ENCODE measurements around the gene LRRC36.

LRRC36 gene

GRCh38 chr16:67312719-67313118 lies 13.9 kb upstream of the LRRC36 start:
- Histone ChIP-seq H3K4me1 (ENCODE audit: insufficient read depth, poor library complexity, severe bottlenecking) (peaks cover 9% of the 10 kb centered on the region), H3K36me3 (ENCODE audit: low read depth) (no peaks in the 10 kb centered on the region), H3K4me3 (ENCODE audit: severe bottlenecking) (no peak overlapping the region), H3K27me3 (ENCODE audit: insufficient read depth, poor library complexity, severe bottlenecking) (no peaks in the 10 kb centered on the region), H3K9me3 (ENCODE audit: severe bottlenecking) (no peaks in the 10 kb centered on the region), H3K27ac (ENCODE audit: poor library complexity, severe bottlenecking) (peak overlapping the region; percentile 59)
- TF ChIP-seq, protein P1, sequence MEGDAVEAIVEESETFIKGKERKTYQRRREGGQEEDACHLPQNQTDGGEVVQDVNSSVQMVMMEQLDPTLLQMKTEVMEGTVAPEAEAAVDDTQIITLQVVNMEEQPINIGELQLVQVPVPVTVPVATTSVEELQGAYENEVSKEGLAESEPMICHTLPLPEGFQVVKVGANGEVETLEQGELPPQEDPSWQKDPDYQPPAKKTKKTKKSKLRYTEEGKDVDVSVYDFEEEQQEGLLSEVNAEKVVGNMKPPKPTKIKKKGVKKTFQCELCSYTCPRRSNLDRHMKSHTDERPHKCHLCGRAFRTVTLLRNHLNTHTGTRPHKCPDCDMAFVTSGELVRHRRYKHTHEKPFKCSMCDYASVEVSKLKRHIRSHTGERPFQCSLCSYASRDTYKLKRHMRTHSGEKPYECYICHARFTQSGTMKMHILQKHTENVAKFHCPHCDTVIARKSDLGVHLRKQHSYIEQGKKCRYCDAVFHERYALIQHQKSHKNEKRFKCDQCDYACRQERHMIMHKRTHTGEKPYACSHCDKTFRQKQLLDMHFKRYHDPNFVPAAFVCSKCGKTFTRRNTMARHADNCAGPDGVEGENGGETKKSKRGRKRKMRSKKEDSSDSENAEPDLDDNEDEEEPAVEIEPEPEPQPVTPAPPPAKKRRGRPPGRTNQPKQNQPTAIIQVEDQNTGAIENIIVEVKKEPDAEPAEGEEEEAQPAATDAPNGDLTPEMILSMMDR (IDR thresholded peaks at IDR 0.05; ENCODE audit: poor library complexity, severe bottlenecking): no peak
- DNase-seq (ENCODE audit: low spot score) (no peak), ATAC-seq (ENCODE audit: low read depth) (no peak)

- no peak overlapping the region for H3K27ac ChIP-seq (ENCODE audit: poor library complexity, severe bottlenecking)
- no peak overlapping the region for H3K4me3 ChIP-seq (ENCODE audit: severe bottlenecking)
- no peaks in the 10 kb centered on the region for H3K4me1 ChIP-seq (ENCODE audit: insufficient read depth, poor library complexity, severe bottlenecking)
- ATAC-seq (ENCODE audit: low read depth): no peak
- no peaks in the 10 kb centered on the region for H3K9me3 ChIP-seq (ENCODE audit: severe bottlenecking)
- H3K27me3 ChIP-seq (ENCODE audit: insufficient read depth, poor library complexity, severe bottlenecking): no peaks in the 10 kb centered on the region
- no peaks in the 10 kb centered on the region for H3K36me3 ChIP-seq (ENCODE audit: low read depth)
- TF ChIP-seq, protein P1 (IDR thresholded peaks at IDR 0.05; ENCODE audit: poor library complexity, severe bottlenecking): no peak
- no peak for DNase-seq (ENCODE audit: low spot score)
Measured at GRCh38 chr16:67317853-67318252, 8.8 kb upstream of the LRRC36 start.

DNA sequence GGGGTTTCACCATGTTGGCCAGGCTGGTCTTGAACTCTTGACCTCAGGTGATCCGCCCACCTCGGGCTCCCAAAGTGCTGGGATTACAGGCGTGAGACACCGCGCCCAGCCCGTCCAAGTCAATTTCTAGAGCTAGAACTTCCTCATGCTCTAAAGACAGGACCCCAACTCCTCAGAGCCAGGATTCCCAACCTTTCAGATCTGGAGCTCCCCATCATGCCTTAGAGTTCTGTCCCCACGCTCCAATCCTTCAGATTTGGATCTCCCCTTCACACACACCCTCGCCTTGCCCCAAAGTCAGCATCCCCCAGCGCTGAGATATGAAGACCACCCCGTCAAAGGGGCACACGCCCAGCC lies 522 bp upstream of the LRRC36 start:
- Histone ChIP-seq H3K4me3 (ENCODE audit: severe bottlenecking) (peak overlapping the region; percentile 23), H3K36me3 (ENCODE audit: low read depth) (no peaks in the 10 kb centered on the region), H3K9me3 (ENCODE audit: severe bottlenecking) (no peaks in the 10 kb centered on the region), H3K27me3 (ENCODE audit: insufficient read depth, poor library complexity, severe bottlenecking) (no peaks in the 10 kb centered on the region), H3K4me1 (ENCODE audit: insufficient read depth, poor library complexity, severe bottlenecking) (peaks cover 14% of the 10 kb centered on the region), H3K27ac (ENCODE audit: poor library complexity, severe bottlenecking) (no peak overlapping the region)
- ATAC-seq (ENCODE audit: low read depth): no peak
- no peak for DNase-seq (ENCODE audit: low spot score)
- TF ChIP-seq, protein P1 (IDR thresholded peaks at IDR 0.05; ENCODE audit: poor library complexity, severe bottlenecking): no peak

DNA sequence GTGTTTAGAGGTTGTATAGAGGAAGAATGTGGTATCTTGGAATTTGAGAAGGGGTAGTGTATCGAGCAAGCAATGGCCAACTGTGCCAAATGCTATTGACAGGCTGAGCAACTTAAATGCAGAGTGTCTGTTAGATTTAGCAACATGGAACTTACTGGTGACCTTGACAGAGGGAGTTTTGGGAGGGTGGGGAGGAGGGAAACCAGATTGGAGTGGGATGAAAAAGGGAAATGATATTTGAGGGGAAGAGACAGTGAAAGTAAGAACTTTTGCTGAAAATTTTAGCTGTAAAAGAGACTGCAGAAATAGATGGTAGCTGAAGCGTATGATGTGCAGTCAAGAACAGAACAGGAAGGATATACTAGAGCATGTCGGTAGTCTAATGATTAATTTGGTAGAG lies 1.1 kb downstream of the LRRC36 start:
- H3K4me1 ChIP-seq (ENCODE audit: insufficient read depth, poor library complexity, severe bottlenecking): peaks cover 14% of the 10 kb centered on the region
- no peaks in the 10 kb centered on the region for H3K27me3 ChIP-seq (ENCODE audit: insufficient read depth, poor library complexity, severe bottlenecking)
- no peaks in the 10 kb centered on the region for H3K36me3 ChIP-seq (ENCODE audit: low read depth)
- no peak overlapping the region for H3K4me3 ChIP-seq (ENCODE audit: severe bottlenecking)
- H3K27ac ChIP-seq (ENCODE audit: poor library complexity, severe bottlenecking): no peak overlapping the region
- no peaks in the 10 kb centered on the region for H3K9me3 ChIP-seq (ENCODE audit: severe bottlenecking)
- TF ChIP-seq, protein P1 (IDR thresholded peaks at IDR 0.05; ENCODE audit: poor library complexity, severe bottlenecking): no peak
- ATAC-seq (ENCODE audit: low read depth): no peak
- no peak for DNase-seq (ENCODE audit: low spot score)

DNA sequence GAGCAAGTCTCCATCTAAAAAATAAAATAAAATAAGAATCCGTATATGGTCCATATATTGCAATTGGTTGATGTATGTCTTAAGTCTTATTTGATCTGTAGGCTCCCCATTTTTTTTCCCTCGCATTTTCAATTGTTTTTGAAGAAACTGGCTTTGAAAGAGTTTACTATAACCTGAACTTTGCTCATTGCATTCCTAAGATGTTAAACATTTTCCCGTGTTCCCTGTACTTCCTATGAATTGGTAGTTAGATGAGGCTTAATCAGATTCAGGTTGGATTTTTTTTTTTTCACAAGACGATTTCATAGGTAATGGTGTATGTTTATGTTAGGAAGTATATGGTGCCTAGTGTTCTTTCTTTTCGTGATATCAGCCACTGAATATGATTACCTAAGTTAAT lies 3.3 kb downstream of the LRRC36 start:
- TF ChIP-seq, protein P1 (IDR thresholded peaks at IDR 0.05; ENCODE audit: poor library complexity, severe bottlenecking): no peak
- H3K36me3 ChIP-seq (ENCODE audit: low read depth): no peaks in the 10 kb centered on the region
- no peaks in the 10 kb centered on the region for H3K9me3 ChIP-seq (ENCODE audit: severe bottlenecking)
- DNase-seq (ENCODE audit: low spot score) (no peak), ATAC-seq (ENCODE audit: low read depth) (peak; percentile 62)
- peaks cover 14% of the 10 kb centered on the region for H3K4me1 ChIP-seq (ENCODE audit: insufficient read depth, poor library complexity, severe bottlenecking)
- H3K27me3 ChIP-seq (ENCODE audit: insufficient read depth, poor library complexity, severe bottlenecking): no peaks in the 10 kb centered on the region
- no peak overlapping the region for H3K4me3 ChIP-seq (ENCODE audit: severe bottlenecking)
- H3K27ac ChIP-seq (ENCODE audit: poor library complexity, severe bottlenecking): peak overlapping the region; percentile 48

All from RWPE2 (cell line).